NCI-H226 (cell line): ENCODE results near the gene FSTL4.

Source experiments
- DNase-seq: peaks from one replicate; pipeline ENCODE4 v3.0.0-alpha.2; 2015

Gene FSTL4

GRCh38 chr5:133423618-133424282 is 188.6 kb downstream of the FSTL4 start:
- DNase-seq = no peak

- DNase-seq = no peak
These were observed 189.2 kb downstream of the FSTL4 start for GRCh38 chr5:133423011-133423617.

GRCh38 chr5:133421806-133422205 is 190.5 kb downstream of the FSTL4 start:
- no peak for DNase-seq

GRCh38 chr5:133421394-133421793 is 190.9 kb downstream of the FSTL4 start:
- DNase-seq = no peak

- DNase-seq = no peak
These were observed 191.7 kb downstream of the FSTL4 start for GRCh38 chr5:133420440-133421301.

- DNase-seq = no peak
These were observed 196.4 kb downstream of the FSTL4 start for GRCh38 chr5:133415906-133416305.

GRCh38 chr5:133415506-133415905 is 196.8 kb downstream of the FSTL4 start:
- no peak for DNase-seq

GRCh38 chr5:133412661-133413060 is 199.7 kb downstream of the FSTL4 start:
- DNase-seq = no peak

GRCh38 chr5:133410335-133410828 is 202.0 kb downstream of the FSTL4 start:
- no peak for DNase-seq

- DNase-seq = no peak
These were observed 203.1 kb downstream of the FSTL4 start for GRCh38 chr5:133409210-133409674.

GRCh38 chr5:133408322-133408721 is 204.0 kb downstream of the FSTL4 start:
- DNase-seq = no peak

GRCh38 chr5:133406977-133407632 is 205.2 kb downstream of the FSTL4 start:
- DNase-seq = no peak

- no peak for DNase-seq
These were observed 205.9 kb downstream of the FSTL4 start for GRCh38 chr5:133406208-133406976.

GRCh38 chr5:133405275-133406034 is 206.9 kb downstream of the FSTL4 start:
- no peak for DNase-seq

GRCh38 chr5:133404724-133405123 is 207.6 kb downstream of the FSTL4 start:
- DNase-seq = no peak

- DNase-seq = no peak
These were observed 208.5 kb downstream of the FSTL4 start for GRCh38 chr5:133403741-133404364.

GRCh38 chr5:133402775-133403174 is 209.6 kb downstream of the FSTL4 start:
- no peak for DNase-seq

GRCh38 chr5:133401731-133402347 is 210.5 kb downstream of the FSTL4 start:
- DNase-seq = no peak

GRCh38 chr5:133400831-133401351 is 211.4 kb downstream of the FSTL4 start:
- no peak for DNase-seq

GRCh38 chr5:133400120-133400519 is 212.2 kb downstream of the FSTL4 start:
- no peak for DNase-seq
